ENCODE data around the gene KIRREL3. TPM values are rescaled to one million over a fixed set of nuclear protein-coding genes. Genes with fewer than 3 reads are reported as not detected.

The KIRREL3 gene
- total and polyA plus RNA-seq, 2 donors (not counting 3 experiments of a cell fraction or from before 2014, with no cell fraction given), result not detected

- ChIA-PET CTCF (interaction anchor here (1.6 kb wide), 1 partner anchor 14 kb away, joined by 6 read pairs; no protein-coding TSS in a partner anchor), POLR2A (no interaction called here)
- Histone ChIP-seq H3K9me1 (replicated peaks; ENCODE audit: control insufficient read depth, extremely low read depth, insufficient read depth, low read length) (no peaks in the 10 kb centered on the region), H3K27me3 (ENCODE audit: control insufficient read depth in 2 of 2, insufficient read depth in 2 of 2, low read length in 2 of 2) (no peaks in the 10 kb centered on the region), H3K79me2 (ENCODE audit: control insufficient read depth, insufficient read depth, low read length) (no peaks in the 10 kb centered on the region), H3K4me2 (ENCODE audit: insufficient read depth, low read length) (no peak overlapping the region), H3K36me3 (ENCODE audit: control insufficient read depth in 2 of 2, extremely low read depth in 1 of 2, insufficient read depth in 2 of 2, low read length in 2 of 2) (no peaks in the 10 kb centered on the region), H3K9ac (replicated peaks; ENCODE audit: extremely low read depth, insufficient read depth, low read length) (no peak overlapping the region), H2AFZ (ENCODE audit: low read depth, low read length) (no peak overlapping the region), H3K27ac (ENCODE audit: insufficient read depth, low read depth, low read length) (no peak overlapping the region), H3K9me3 (replicated peaks; ENCODE audit: control insufficient read depth, insufficient read depth, low read length) (no peaks in the 10 kb centered on the region), H3K4me1 (ENCODE audit: control insufficient read depth, extremely low read depth, insufficient read depth, low read length) (no peaks in the 10 kb centered on the region), H4K20me1 (replicated peaks; ENCODE audit: control insufficient read depth, extremely low read depth, insufficient read depth, low read length) (no peaks in the 10 kb centered on the region), H3K4me3 (replicated peaks in 1 of 3; ENCODE audit: insufficient read depth in 1 of 3, low read depth in 1 of 3, low read length in 3 of 3) (no peak overlapping the region)
- TF ChIP-seq MYC (IDR thresholded peaks at IDR 0.05; ENCODE audit: low read depth, low read length) (no peak), JUN (IDR thresholded peaks at IDR 0.05; ENCODE audit: borderline replicate concordance, insufficient read depth, insufficient read length, low read depth) (no peak), GATA2 (IDR thresholded peaks at IDR 0.05; ENCODE audit: insufficient read depth, insufficient read length, low read depth, low read length) (no peak)
- dilution Hi-C loops (cut with MboI; ENCODE audit: extremely low pct_ligation_motif_present, low sequenced_read_pairs), result no loop called here
- intact Hi-C loops (cut with micrococcal nuclease), result no loop called here
- no TSS peak for BruUV-seq (replicated peaks)
- DNase-seq (ENCODE audit: low read depth, low spot score) (no peak), FAIRE-seq (no peak)
These were observed 505.7 kb downstream of the KIRREL3 start for GRCh38 chr11:126494831-126495230.

- CTCF ChIA-PET, result interaction anchor here (2.0 kb wide), 1 partner anchor 12 kb away, joined by 5 read pairs; no protein-coding TSS in a partner anchor
- dilution Hi-C loops (cut with MboI; ENCODE audit: extremely low pct_ligation_motif_present, low sequenced_read_pairs), result no loop called here
- no peaks in the 10 kb centered on the region for H3K9me1 ChIP-seq (replicated peaks; ENCODE audit: control insufficient read depth, extremely low read depth, insufficient read depth, low read length)
These were observed 508.1 kb downstream of the KIRREL3 start for GRCh38 chr11:126492331-126493082.

More at GRCh38 chr11:126492331-126493082, 508.1 kb downstream of the KIRREL3 start:
- no peak overlapping the region for H3K9ac ChIP-seq (replicated peaks; ENCODE audit: extremely low read depth, insufficient read depth, low read length)
- no peaks in the 10 kb centered on the region for H3K4me1 ChIP-seq (ENCODE audit: control insufficient read depth, extremely low read depth, insufficient read depth, low read length)
- no peak overlapping the region for H3K27ac ChIP-seq (ENCODE audit: insufficient read depth, low read depth, low read length)
- H2AFZ ChIP-seq (ENCODE audit: low read depth, low read length), result no peak overlapping the region
- no peaks in the 10 kb centered on the region for H3K27me3 ChIP-seq (ENCODE audit: control insufficient read depth in 2 of 2, insufficient read depth in 2 of 2, low read length in 2 of 2)
- no peaks in the 10 kb centered on the region for H3K79me2 ChIP-seq (ENCODE audit: control insufficient read depth, insufficient read depth, low read length)
- FAIRE-seq (no peak), DNase-seq (ENCODE audit: low read depth, low spot score) (no peak)
- no peak overlapping the region for H3K4me3 ChIP-seq (replicated peaks in 1 of 3; ENCODE audit: insufficient read depth in 1 of 3, low read depth in 1 of 3, low read length in 3 of 3)
- H3K9me3 ChIP-seq (replicated peaks; ENCODE audit: control insufficient read depth, insufficient read depth, low read length), result no peaks in the 10 kb centered on the region
- POLR2A ChIA-PET, result no interaction called here
- intact Hi-C loops (cut with micrococcal nuclease), result no loop called here
- H3K4me2 ChIP-seq (ENCODE audit: insufficient read depth, low read length), result no peak overlapping the region
- no TSS peak for BruUV-seq (replicated peaks)
- TF ChIP-seq EZH2 (IDR thresholded peaks at IDR 0.05; ENCODE audit: borderline replicate concordance, low read depth, low read length, severe bottlenecking) (no peak), CTCF (IDR thresholded peaks at IDR 0.05; ENCODE audit: extremely low read depth in 1 of 2, insufficient read depth in 1 of 2, low read depth in 1 of 2, low read length in 2 of 2) (no peak), GATA2 (IDR thresholded peaks at IDR 0.05; ENCODE audit: insufficient read depth, insufficient read length, low read depth, low read length) (no peak), FOS (IDR thresholded peaks at IDR 0.05; ENCODE audit: borderline replicate concordance, insufficient read depth, low read length) (no peak), POLR2A (IDR thresholded peaks at IDR 0.05; ENCODE audit: low read depth, low read length) (no peak), POLR2AphosphoS5 (IDR thresholded peaks at IDR 0.05; ENCODE audit: insufficient read depth, low read depth, low read length) (no peak), JUN (IDR thresholded peaks at IDR 0.05; ENCODE audit: borderline replicate concordance, insufficient read depth, insufficient read length, low read depth) (no peak), MYC (IDR thresholded peaks at IDR 0.05; ENCODE audit: low read depth, low read length) (no peak)
- TF ChIP-seq, protein P1, sequence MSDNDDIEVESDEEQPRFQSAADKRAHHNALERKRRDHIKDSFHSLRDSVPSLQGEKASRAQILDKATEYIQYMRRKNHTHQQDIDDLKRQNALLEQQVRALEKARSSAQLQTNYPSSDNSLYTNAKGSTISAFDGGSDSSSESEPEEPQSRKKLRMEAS (IDR thresholded peaks at IDR 0.05; ENCODE audit: insufficient read depth, insufficient read length), result no peak
- H4K20me1 ChIP-seq (replicated peaks; ENCODE audit: control insufficient read depth, extremely low read depth, insufficient read depth, low read length), result no peaks in the 10 kb centered on the region
- H3K36me3 ChIP-seq (ENCODE audit: control insufficient read depth in 2 of 2, extremely low read depth in 1 of 2, insufficient read depth in 2 of 2, low read length in 2 of 2), result no peaks in the 10 kb centered on the region

All from endothelial cell of umbilical vein (primary cell).